ENCODE results near the gene WFDC8.
"Not testable (repeated sequence)": the region's sequence is repeated elsewhere in the genome, so short reads cannot be mapped to it uniquely, and the experiment has no call there.

The WFDC8 gene

GRCh38 chr20:45581702-45582101 is 2.6 kb upstream of the WFDC8 start:
- no peak for TF ChIP-seq CTCF (IDR thresholded peaks at IDR 0.05; ENCODE audit: control insufficient read depth, insufficient read depth, low read depth, low read length, missing control alignments)
- DNase-seq (ENCODE audit: low read depth), result no peak
- no peak overlapping the region for H3K4me3 ChIP-seq (ENCODE audit: control insufficient read depth, low read depth, low read length)

GRCh38 chr20:45578231-45578630 is 853 bp downstream of the WFDC8 start:
- TF ChIP-seq CTCF (IDR thresholded peaks at IDR 0.05; ENCODE audit: control insufficient read depth, insufficient read depth, low read depth, low read length, missing control alignments), result no peak
- no peak overlapping the region for H3K4me3 ChIP-seq (ENCODE audit: control insufficient read depth, low read depth, low read length)
- no peak for DNase-seq (ENCODE audit: low read depth)

GRCh38 chr20:45576995-45577394 is 2.1 kb downstream of the WFDC8 start:
- no peak overlapping the region for H3K4me3 ChIP-seq (ENCODE audit: control insufficient read depth, low read depth, low read length)
- no peak for TF ChIP-seq CTCF (IDR thresholded peaks at IDR 0.05; ENCODE audit: control insufficient read depth, insufficient read depth, low read depth, low read length, missing control alignments)
- peak; percentile 5 for DNase-seq (ENCODE audit: low read depth)

- no peak for DNase-seq (ENCODE audit: low read depth)
- no peak for TF ChIP-seq CTCF (IDR thresholded peaks at IDR 0.05; ENCODE audit: control insufficient read depth, insufficient read depth, low read depth, low read length, missing control alignments)
- H3K4me3 ChIP-seq (ENCODE audit: control insufficient read depth, low read depth, low read length), result no peak overlapping the region
Observed at GRCh38 chr20:45575931-45576330, 3.2 kb downstream of the WFDC8 start.

GRCh38 chr20:45569650-45570049 is 9.4 kb downstream of the WFDC8 start:
- DNase-seq (ENCODE audit: low read depth), result not testable (repeated sequence)

GRCh38 chr20:45564760-45565276 is 14.3 kb downstream of the WFDC8 start:
- TF ChIP-seq CTCF (IDR thresholded peaks at IDR 0.05; ENCODE audit: control insufficient read depth, insufficient read depth, low read depth, low read length, missing control alignments), result no peak
- no peak for DNase-seq (ENCODE audit: low read depth)
- no peak overlapping the region for H3K4me3 ChIP-seq (ENCODE audit: control insufficient read depth, low read depth, low read length)

More at GRCh38 chr20:45569650-45570049, 9.4 kb downstream of the WFDC8 start:
- not testable (repeated sequence) for H3K4me3 ChIP-seq (ENCODE audit: control insufficient read depth, low read depth, low read length)

GRCh38 chr20:45555198-45555597 is 23.9 kb downstream of the WFDC8 start:
- H3K4me3 ChIP-seq (ENCODE audit: control insufficient read depth, low read depth, low read length), result no peak overlapping the region
- TF ChIP-seq CTCF (IDR thresholded peaks at IDR 0.05; ENCODE audit: control insufficient read depth, insufficient read depth, low read depth, low read length, missing control alignments), result no peak
- no peak for DNase-seq (ENCODE audit: low read depth)
